HG03442 (cell line): ENCODE results near the gene LZTR1.
"Not testable (repeated sequence)": the region's sequence is repeated elsewhere in the genome, so short reads cannot be mapped to it uniquely, and the experiment has no call there.

ENCODE experiments used
- ATAC-seq: cut with Tn5 transposase; IDR thresholded peaks from one replicate; pipeline ENCODE4 v1.9.1; 2021; ENCODE audit warnings: mild to moderate bottlenecking, moderate library complexity; ENCODE audit not compliant: unreplicated experiment

The LZTR1 gene

DNA sequence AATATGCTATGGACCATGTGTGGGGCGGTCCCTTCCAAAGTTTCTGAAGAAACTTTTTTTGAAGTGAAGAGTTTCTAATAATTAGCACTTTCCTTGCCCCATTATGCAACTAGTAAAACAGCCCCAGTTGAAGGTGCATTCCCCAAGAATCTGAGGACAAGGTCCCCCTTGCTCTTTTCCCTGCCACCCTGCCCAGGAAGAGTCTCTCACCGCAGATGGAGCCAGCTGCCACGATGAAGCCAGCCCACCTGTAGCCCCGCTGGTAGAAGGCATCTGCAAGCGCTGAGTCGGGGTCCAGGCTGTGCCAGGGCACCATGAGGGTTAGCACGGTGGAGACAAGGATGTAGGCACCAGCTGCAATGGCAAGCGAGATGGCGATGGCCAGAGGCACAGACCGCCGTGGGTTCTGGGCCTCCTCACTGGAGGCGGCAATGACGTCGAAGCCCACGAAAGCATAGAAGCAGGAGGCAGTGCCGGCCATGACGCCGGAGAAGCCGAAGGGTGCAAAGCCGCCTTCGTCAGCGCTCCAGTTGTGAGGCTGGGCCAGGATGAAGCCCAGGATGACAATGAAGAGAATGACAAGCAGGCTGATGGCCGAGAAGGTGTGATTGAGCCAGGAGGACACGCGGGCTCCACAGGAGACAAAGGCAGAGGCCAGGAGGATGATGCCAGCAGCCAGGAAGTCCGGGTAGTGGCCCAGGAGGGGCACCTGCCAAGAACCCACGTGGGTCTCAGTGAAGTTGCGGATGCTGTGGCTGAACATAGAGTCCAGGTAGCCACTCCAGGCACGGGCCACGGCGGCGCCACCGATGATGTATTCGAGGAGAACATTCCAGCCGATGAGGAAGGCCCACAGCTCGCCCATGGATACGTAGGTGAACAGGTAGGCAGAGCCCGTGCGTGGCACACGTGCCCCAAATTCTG lies 48.8 kb downstream of the LZTR1 start:
- no peak for ATAC-seq

DNA sequence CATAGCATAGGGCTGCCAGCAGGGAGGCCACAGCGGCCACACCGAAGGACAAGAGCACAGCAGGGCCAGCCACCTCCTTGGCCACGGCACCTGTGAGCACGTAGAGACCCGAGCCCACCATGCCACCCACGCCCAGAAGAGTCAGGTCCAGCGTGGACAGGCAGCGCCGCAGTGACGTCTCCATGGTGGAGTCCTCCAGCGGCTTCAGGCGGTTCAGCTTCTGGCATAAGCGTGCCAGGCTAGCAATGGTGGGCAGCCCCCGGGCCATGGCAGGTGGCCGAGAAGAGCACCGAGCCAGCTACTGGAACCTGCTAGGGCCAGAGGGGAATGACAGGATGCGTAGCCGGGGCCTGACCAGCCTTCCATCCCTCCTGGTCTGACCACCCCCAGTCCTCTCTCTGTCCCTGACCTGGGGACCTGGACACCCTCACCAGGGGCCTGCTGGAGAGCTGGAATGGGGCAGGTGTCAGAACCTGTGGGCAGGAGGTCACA lies 49.5 kb downstream of the LZTR1 start:
- no peak for ATAC-seq

DNA sequence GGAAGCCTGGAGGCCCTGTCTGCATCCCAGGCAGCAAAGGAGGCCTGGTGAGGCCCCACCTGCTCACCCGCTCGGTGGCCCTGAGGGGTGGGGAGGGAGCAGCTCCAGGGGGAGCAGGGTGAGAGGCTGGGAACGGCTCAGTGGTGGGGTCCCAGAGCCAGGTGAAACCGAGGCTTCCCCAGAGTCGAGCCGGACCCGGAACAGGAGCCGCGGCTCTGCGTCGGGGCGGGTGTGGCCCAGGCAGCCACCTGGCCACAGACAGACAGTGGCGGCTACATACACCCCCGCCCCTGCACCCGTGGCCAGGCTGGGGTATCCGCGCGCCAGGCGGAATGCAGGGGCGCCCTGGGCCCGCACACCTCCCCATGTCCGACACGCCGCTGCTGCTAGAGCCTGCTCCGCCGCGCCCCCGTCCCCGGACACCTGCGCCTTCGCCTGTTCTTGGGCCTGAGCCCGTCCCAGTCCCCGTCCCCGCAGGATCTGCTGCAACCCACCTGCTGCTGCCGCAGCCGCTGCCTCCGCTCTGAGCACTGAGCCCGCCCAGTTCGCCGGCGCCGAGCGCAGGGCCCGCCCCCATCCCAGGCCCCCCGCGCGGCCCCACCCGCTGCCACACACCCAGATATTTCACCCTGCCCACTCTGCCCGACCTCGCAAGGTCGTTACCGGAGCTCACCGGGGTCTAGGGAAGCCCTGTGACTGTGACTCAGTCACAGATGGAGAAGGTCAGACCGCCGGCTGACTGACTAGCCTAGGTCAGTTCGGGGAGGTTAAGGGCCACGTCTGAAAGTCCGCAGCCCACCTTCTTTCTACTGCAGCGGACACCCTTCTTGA lies 50.2 kb downstream of the LZTR1 start, which contains the start of gene SLC7A4:
TSS of gene SLC7A4 (minus strand) at position 525 of the 831 bp plus-strand sequence. CDS start 749 bp downstream, outside the sequence.
- ATAC-seq, result no peak

DNA sequence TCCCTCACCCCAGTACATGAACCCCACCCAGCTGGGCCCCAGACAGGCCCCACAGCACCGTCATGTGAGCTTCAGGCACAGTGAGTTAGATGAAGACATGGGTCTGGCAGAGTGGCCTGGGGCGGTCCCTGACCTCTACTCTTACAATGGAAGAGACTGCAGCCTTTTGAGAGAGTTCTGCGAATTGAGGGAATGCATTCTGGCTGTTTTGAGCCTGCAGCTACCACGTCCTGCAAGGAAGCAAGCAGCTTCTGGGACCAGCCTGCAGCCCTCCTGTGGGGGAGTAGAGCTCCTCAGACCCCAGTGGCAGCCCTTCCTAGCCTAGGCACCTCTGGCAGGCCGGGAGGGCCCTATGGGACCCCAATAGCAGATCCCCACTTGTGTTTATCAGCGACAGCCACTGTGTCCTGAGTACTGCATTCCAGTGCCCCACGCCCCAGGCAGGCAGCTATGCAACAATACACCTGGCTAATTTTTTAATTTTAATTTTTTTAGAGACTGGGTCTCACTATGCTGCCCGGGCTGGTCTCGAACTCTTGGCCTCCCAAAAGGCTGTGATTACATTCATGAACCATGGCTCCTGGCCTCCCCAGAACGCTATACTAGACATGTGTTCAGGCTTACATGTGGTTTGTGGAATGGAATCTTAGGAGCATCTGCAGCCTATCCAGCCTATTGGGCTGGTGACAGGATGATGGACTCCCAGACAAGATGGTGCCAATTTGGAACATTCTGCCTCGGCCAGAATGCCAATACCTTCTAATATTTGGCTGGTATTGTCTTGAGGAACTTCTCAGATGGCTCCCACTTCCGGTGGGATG lies 51.0 kb downstream of the LZTR1 start:
- ATAC-seq, result no peak

DNA sequence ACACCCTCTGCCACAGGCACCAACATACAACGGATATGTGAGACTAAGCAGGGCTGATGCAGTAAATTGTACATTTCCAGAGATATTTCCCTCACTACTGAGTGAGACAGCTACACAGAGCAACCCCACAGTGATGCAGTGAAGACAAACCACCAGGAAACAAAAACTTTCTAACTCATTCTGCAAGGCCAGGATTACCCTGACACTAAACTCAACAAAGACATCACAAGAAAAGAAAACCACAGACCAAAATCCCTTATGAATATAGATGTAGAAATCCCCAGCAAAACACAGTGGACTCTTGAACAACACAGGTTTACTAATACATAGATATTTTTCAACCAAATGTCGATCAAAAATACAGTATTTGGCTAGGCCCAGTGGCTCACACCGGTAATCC lies 51.8 kb downstream of the LZTR1 start:
- no peak for ATAC-seq

DNA sequence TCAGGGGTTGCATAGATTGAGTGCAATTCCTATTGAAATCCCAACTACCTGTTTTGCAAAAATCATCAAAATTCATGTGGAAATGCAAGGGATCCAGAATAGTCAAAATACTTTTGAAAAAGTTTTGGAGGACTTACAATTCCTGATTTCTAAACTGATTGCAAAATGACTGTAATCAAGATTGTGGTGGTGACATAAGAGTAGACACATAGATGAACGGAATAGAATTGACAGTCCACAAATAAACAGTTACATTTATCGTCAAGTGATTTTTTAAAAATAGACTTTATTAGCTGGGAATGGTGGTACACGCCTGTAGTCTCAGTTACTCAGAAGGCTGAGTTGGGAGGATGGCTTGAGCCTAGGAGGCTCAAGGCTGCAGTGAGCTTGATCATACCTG lies 52.9 kb downstream of the LZTR1 start:
- ATAC-seq, result no peak

DNA sequence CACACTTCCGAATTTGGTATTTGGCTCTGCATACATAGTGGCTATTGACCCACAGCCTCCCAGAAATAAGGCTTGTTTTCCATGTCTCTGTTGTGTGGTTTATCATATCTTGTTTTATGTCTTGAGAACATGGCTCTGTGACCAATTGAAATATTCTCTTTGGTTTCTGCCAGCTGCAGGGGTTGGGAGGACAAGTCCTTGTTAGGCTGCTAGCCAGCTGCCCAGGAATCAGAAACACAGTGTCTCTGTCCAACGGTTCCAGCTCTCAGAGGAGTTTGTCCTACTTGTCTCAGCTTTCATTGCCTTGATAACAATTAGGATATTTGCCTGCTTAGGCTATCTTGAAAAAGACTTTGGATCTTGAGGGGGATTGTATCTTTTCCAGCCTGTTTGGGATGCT lies 56.3 kb downstream of the LZTR1 start:
- ATAC-seq, result no peak

DNA sequence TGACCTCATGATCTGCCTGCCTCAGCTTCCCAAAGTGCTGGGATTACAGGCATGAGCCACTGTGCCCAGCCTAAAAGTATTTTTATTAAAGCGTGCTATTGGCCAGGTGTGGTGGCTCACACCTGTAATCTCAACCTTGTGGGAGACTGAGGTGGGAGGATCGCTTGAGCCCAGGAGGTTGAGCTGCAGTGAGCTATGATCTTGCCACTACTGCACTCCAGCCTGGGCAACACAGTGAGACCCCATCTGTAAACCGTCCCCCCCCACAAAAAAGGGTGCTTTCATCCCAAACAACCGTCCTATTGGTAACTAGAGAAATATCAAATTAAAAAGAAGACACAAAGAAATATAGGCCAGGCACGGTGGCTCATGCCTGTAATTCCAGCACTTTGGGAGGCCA lies 57.1 kb downstream of the LZTR1 start:
- not testable (repeated sequence) for ATAC-seq

DNA sequence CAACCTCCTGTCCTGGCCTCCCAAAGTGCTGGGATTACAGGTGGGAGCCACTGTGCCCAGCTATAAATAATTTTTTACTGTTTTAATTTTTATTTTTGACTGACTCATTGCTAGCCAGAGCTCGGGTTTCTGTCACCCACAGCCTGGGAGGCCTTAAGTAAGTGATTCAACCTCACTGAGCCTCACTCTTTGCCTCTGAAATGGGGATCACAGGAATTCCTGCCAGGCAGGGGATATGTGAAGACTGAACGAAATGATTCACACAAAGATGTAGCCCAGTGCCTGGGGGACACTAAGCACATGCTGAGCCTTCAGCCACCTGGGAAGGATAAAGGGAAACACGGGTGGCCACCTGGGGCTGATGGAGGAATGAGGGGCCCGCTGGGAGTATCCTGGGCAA lies 59.8 kb downstream of the LZTR1 start:
- ATAC-seq, result no peak

DNA sequence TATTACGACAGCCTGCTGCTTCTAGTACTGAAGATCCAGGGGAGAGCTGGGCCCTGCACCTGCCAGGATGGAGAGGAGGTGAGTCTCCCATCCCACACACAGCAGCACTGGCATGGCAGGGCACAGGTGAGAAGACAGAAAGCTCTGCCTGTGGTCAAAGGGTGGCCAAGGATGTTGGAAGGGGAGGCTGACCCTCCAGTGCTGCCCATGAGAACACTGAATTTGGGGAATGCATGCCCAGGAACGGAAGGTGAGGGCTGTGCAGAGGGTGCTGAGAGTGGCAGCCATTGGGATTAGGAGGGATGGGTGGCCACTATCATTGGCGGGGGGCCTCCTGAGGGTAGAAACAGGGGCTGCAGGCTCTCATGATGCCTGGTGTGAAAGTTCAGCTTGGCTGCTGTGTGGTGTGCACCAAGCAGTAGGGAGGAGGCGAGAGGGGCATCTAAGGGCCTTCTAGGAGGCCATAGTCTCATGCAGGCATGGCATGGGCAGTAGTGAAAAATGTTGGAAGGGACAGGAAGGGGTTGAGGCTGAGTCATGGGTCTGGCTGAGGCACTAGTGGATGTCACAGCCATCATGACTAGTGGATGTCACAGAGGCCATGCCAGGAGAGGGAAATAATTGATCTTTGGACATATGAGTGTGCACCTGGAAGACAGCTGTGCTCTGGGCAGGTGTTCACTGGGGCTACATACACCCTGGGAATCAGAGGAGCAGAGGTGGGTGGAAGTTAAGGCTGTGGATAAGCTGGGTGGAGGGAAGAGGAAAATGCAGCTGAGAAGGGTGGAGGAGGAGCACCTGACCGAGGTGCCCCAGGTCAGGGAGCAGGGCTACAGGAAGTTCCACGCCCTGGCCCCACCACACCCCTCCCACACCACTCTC lies 61.1 kb downstream of the LZTR1 start:
- ATAC-seq, result no peak

DNA sequence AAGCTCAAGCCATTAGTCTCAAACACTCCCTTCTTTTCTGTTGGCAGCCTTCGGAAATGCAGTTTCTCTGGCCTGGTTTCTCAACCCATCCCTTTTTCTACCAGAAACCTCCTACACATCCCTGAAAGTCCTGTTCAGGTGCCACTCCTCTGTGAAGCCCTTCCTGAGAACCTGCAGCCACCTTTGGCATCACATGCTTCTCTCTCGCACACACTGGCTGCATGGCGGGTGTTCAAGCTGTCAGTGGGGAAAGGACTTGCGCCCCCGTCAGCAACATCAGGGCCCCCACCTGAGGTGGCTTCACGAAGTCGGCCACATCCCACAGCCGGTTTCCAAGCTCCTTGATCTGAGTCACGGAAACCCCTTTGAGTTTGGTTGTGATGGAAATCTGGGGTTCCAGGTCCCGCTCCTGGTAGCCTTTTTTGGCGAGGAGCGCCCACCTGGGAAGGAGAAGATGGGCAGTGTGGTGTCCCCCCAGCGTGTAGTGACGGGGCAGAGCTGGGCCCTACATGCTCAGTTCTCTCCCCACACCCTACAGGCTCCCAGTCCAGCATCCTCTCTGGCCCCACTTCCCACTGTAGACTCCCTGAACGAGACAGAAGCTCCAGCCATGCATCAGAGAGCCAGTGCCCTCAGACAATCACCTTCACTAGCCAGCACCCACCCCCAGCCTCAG lies 61.9 kb downstream of the LZTR1 start:
- no peak for ATAC-seq

DNA sequence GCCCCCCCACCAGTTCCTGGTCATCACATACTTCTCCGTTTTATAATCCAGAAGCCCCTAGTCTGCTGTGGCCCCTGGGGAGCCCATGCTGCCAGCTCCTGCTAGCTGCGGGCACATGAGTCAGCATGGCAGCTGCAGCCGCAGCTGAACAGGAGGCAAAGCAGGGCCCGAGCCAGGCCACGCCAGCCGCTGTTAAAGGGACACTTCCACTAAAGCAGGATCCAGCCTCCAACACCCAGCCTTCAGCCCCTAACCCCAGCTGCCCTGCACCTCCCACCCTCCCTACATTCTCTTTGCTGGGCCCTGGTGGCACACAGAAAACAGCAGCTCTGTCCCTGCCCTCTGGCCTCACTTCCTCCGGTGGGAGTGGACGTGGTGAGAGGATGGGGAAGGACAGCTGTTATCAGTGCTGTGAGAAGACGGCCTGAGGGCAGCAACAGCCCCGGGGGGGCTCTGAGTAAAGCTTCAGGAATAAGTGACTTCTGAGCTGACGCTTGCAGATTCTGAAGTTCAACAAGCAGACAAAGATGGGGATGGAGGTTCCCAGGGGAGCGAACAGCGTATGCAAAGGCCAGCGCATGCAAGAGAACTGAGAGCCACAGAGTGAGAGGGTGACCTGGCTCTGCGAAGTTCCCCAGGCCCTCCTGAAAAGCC lies 63.0 kb downstream of the LZTR1 start:
- no peak for ATAC-seq

DNA sequence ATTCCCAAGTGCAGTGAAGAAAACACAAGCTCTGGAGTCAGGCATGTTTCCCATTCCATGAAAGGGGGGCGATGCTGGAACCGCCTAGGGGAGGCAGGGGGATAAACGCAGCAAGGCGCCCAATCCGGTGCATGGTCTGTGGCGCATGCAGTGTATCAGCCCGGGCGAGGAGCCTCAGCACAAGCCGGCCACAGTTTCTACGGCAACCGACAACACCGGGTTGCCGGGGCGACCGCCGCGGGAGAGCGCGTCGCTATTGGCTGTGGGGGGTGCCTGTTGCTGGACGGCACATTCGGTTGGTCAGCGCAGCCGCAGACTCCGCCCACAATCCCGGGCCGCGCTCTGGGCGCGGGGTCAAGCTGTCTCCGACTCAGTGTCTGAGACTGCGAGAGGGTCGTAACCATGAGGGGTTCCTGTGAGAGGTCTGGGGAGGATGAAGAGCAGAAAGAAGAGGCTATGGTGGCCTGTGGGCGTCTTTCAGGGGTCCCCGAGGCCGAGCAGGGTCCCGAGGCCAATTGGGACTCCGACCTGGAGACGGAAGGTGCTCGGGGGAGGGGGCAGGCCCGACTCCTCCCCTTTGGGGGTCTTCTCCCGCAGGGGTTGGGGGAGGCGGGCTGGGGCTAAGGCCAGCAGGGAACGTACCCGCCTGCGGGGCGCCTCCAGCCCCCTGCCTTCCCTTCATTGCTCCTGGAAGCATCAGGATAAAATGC lies 63.6 kb downstream of the LZTR1 start, which contains the start of gene LRRC74B:
TSS of gene LRRC74B (plus strand) at position 362 of the 710 bp plus-strand sequence. CDS start at position 403, 41 bp downstream.
- ATAC-seq, result peak; percentile 59

DNA sequence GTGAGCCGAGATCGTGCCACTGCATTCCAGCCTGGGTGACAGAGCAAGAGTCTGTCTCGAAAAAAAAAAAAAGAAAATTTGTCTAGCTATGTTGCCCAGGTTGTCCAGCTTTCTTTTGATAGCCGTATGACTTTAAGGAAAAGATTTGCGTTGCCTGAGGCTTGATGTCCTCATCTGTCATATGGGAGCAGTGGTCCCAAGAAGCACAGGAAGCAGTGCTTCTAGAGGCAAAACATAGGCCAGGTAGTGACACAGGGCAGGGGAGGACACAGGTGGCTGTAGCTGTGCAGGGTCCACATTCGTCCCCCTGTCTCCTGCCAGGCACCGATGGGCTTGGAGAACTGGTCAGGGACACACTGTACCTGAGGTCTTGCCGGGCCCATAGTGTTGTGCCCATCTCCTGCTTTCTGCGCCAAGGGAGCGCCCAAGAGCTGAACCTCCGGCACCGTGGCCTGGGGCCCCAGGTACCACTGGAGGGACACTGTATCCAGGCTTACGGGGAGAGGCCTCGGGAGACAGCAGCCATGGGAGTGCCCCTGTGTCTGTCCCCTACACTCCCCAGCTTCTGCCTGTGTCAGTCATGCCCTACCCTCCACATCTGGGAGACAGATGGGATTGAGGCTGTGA lies 65.1 kb downstream of the LZTR1 start:
- ATAC-seq, result no peak

DNA sequence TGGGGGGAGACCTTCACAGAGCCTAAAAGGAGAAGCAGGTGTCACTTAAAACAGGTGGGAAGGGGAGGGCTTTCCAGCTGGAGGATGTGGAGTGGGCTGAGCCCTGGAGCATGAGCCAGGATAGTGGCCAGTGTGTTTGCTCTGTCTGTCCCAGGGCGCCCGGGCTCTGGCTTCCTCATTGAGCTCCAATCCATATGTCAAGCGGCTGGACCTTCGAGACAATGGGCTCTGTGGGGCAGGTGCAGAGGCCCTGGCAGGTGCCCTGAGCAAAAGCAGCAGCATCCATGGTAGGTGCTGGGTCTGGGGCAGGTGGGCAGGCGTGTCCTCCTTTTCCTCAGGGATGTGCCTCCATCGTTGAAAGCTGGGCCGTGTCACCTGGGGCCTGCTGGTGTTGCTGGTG lies 65.6 kb downstream of the LZTR1 start:
- ATAC-seq, result no peak

DNA sequence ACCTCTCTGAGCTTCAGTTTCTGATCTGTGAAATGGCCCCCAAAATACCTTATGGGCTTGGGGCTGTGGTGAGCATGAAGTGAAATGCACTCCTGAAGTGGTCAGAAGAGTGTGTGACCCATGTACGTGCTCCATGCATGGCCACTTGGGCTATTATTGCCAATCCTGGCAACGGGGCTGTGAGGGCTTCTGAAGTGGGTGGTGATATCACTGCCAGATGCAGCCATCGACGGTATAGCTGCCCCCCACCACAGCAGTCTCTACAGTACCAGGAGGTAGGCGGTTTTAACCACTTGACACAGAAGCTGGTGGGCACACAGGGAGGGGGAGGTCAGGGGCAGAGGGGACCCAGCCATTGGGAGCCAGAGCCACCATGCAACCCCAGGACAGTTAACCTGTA lies 66.4 kb downstream of the LZTR1 start:
- ATAC-seq, result not testable (repeated sequence)
